ENCODE results near the gene IWS1.
"Not testable (repeated sequence)": the region's sequence is repeated elsewhere in the genome, so short reads cannot be mapped to it uniquely, and the experiment has no call there.

IWS1 gene

DNA sequence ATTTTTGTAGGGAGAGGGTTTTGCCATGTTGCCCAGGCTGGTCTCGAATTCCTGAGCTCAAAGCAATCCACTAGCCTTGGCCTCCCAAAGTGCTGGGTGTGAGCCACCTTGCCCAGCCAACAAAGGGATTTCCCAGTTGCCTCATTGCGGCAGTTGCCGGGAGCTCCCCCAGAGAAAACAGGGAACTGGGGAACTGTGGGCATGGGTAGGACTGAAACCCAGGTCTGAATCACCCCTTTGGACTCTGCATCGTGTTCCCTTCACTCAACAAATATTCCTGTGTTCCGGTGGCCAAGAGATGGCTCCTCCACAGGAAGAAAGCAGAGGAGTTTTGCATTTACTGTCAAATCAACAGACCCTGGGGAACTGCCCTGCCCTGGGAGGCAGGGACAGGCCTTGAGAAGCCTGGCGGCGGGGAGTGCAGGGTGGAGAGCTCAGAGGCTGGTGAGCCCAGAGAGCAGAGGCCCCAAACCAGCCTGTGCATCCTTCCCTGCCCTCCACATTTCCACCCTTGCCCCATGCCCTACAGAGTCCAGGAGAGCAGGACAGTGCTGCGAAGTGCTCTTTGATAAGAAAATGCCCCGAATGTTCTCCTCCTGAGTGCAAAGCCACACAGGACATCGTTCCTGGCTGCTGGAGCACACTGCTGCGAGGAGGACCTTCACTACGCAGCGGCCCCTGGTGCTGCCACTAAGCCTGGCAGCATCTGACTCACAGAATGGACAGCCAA lies 34.1 kb upstream of the IWS1 start:
- no peak for DNase-seq

DNA sequence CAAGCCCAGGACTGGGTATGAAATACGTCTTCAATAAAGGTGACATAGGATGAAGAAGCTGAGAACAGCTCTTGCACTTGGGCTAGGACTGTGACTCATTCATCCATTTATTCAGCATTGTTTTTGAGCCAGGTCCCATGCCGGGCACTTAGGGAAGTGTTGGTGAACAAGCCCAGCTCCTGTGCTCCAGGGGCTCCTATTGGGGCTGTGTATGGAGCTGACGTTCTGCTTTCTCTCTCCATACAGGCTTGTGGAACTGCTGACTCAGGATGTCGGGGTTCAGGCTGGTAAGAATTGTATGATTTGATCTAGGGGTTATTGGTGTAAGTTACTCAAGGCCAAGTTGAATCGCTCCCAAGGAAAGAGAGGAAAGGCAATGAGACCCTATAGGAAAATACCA lies 33.2 kb upstream of the IWS1 start:
- DNase-seq = no peak

DNA sequence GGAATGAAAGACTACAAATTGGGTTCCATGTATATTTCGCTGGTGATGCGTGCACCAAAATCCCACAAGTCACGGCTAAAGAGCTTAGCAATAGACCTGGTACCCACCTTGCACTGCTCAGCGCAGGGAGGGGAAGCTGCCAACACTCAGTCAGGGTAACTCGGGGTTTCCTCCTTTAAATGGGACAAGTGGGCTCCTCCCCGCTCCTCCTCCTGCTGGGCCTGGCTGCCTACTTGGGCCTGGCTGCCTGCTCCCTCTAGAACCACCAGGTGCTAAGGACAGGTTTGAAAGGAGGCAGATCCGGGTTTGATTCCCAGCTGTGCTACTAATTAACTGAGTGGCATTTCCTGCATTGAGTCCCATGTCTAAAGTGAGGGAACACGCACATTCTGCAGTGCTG lies 32.6 kb upstream of the IWS1 start:
- no peak for DNase-seq

DNA sequence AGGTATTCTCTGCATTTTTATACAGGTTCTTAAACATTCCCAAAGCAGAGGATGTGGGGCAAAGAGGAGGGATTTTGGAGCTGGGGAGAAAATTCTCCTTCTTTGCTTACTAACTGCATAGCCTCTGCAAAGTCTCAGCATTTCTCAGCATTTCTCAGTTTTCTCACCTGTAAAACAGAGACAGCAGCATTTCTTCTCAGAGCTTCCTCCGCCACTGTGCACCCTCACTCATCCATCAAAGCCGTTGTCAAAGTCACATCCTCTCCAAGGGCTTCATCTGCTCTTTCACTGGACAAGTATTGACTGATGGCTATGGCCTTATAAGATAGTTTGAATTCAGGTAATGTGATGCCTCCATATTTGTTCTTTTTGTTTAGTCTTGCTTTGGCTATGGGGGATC lies 26.6 kb upstream of the IWS1 start:
- DNase-seq = no peak

DNA sequence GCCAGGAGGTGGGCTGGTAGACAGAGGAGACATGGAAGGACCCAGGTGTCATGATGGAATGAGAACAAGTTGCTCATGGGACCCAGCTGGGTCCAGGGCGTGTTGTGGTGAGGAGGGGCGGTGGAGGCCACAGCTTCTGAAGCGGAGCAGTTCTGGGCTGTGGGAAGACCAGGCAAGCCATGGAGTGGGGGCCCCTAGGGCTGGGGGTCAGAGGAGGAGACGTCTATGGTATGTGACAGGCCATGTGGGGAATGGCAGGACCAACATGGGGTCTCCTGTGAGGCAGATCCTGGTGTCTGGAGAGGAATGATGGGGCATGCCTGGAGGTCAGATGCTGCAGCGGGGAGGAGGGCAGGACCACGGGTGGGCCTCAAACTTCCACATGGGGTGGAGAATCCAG lies 26.0 kb upstream of the IWS1 start:
- no peak for DNase-seq

DNA sequence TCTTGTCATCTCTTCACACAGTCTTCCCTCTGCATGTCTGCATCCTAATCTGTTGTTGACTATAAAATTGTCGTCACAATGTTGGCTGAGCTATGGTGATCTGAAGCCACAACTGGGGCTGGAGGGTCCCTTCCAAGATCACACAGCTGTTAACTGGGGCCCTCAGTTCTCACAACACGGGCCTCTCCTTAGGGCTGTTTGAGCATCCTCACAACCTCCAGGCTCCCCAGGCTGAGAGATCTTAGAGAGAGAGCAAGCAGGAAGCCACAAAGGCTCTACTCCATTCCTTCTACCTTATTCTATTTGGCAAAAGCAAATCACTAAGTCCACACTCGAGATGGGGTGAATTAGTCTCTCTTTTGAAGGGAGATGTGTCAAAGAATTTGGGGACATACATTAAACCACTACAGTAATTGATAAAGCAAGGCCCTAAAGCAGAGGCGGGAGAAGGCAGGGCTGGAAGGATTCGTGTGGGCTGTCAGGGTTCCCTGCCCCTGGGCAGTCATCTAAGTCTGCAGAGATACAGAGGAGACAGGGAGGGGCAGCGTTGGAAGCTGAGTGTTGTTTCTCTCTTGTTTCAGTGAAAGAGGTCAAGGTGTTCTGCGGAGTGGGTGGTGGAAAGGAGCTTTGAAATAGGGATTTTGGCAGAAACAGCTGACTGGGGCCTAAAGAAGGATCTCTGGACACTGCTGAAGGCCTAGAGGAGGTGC lies 25.1 kb upstream of the IWS1 start:
- DNase-seq = no peak

DNA sequence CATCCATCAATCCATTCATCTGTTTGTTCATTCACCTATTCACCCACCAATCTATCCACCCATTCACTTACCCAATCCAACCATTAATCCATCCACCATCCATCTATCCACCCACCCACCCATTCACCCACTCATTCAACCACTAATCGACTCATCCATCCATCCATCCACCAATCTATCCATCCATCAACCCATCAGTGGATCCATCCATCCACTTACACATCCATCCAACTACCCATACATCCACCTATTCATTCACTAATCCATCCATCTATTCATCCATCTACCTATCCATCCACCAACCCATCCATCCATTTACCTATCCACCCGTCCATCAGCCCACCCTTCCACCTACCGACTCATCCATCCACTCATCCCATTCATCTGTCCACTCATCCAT lies 20.5 kb upstream of the IWS1 start:
- no peak for DNase-seq

DNA sequence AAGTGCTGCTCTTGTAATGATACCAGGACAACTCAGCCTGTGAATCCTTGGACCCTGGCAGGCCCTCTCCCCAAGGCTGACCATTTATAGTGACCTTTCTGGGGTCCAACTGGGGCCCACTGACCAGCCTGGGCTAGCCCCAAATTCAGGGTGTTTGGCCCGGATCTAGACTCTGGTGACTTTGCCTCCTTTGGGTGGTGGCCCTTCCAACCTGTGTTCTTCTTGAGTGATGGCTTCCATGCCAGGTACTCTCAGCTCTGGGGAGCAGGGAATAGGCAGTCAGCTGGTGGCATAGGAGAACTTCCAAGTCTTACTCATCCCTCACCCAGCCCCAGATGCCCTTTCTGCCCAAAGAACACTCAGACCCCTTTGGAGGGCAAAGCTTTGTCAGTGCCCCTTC lies 19.5 kb upstream of the IWS1 start:
- no peak for DNase-seq

DNA sequence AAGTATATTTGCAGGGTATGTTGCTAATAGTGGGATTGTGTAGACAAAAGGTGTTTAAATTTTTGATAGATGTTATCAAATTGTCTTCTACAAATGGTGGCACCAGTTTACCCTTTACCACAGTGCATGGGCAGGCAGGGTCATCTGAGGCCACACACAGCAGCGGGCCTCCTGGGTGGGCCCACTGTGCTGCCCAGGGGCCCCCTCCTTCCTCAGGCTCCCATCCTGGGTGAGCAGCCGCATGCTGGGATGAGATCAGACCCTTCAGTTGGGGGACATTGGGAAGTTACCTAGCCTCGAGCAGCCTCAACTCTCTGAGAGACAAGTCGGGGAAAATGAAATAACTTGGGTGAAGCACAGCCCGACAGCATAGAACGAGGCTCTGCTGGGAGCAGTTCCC lies 18.9 kb upstream of the IWS1 start:
- no peak for DNase-seq

DNA sequence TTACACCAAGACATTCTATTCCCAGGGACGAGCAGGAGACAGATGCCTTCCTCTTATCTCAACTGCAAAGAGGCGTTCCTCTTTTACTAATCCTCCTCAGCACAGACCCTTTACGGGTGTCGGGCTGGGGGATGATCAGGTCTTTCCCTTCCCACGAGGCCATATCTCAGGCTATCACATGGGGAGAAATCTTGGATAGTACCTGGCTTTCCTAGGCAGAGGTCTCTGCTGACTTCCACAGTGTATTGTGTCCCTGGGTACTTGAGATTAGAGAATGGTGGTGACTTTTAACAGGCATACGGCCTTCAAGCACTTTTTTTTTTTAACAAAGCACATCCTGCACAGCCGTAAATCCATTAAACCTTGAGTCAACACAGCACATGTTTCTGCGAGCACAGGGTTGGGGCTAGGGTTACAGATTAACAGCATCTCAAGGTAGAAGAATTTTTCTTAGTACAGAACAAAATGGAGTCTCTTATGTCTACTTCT lies 16.8 kb upstream of the IWS1 start:
- DNase-seq = not testable (repeated sequence)

DNA sequence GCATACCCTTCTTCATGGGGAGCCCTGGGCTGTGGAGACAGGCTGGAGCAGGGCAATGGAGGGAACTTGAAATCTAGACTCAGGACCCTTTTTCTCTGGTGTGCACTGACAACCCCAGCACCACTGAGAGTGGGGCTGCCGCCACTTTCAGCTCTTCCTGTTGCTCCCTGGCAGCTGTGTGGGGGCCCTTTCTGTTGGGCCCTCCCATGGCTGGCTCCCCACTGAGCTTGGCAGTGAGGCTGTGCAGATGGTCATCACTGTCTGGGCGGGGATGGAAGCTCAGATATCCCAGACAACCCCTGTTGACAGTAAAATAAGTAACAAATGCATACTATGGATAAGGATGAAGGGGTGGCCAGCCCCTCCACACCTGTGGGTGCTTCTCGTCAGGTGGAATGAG lies 15.9 kb upstream of the IWS1 start:
- no peak for DNase-seq

DNA sequence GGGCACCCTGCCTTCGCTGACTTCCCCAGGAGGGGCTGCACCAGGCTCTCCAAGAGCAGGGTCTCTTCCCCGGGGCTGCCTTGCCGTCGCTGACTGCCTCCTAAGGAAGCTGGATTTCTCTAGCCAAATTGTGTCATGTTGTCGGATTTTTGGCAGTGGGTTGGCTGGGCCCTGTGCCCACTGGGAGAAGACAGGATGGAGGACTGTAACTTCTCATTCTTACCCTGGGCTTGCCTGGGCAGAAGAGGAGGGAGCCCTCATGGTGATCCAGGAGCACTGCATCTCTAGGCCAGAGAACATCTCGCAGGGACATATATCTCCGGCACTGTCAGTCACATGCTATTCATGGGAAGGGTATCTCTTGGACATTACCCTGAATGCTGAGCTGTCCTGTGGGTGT lies 15.5 kb upstream of the IWS1 start:
- no peak for DNase-seq

DNA sequence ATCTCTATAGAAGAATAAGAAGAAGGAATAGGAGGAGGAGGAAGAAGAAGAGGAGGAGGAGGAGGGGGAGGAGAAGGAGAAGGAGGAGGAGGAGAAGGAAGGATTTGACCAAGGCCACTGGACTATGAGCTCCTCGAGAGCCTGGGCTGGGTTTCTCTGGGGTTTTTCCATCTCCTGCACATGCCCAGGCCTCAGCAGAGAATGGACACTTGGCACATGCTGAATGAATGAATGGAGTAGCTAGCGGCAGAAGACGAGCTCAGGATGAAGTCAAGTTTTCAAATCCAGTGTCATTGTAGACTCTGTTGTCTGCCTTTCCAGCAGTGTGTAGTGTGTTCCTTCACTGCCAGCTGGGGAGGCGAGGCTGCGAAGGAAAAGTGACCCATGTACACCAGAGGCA lies 11.4 kb upstream of the IWS1 start:
- no peak for DNase-seq

DNA sequence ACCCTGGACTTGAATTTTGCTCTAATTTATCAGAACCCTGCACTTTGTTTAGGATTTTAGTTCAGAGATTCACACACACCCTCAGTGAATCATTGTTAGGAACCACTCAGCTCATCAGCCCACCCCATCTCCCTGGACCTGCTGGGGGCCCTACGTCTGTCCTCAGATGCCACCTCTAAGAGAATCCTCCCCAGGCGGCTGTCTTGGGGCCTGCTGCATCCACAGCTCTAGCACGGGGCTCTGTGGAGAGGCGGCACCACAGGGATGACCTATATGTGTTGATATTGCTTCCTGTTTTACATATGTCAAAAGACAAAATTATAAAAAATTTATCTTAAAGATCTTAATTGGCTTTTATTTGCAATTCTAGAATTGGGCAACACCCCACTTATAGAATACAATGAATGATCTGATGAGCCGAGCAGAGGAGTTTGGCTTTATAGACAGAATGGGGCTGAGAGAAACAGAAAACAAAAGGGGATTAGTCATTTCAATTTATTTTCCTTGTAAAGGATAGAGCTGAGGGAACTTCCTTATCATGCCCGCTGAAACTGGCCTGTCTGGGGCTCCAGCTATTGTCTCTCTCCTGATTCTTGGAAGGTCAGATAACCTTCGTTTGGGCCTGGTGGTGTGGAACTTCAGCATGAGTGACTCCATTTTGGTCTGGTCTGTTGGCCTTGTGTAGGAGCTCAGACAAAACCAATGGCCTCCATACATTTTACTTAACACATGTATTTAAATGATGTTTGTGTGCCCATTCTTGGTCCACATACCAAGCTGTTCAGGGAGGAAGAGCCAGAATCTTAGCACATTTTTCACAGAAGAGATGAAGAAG lies 10.6 kb upstream of the IWS1 start:
- no peak for DNase-seq

DNA sequence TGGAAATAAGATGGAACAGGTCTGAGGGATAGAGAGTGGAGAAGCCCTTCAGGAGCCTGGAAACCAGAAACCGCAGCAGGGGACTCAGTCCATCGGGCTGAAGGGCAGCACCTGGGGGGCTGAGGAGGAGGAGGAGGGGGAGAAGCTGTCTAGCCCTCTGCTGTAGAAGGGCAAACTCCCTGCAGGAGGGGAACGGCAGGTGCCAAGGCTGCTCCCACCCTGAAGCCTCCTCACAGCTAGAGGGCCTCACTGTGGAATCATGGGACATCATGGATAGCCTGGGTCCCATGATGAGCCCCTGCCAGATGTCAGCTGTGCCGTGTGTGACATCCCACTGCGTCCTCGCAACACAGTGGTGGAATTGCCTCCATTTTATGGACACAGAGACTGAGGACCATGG lies 9.6 kb upstream of the IWS1 start:
- no peak for DNase-seq

DNA sequence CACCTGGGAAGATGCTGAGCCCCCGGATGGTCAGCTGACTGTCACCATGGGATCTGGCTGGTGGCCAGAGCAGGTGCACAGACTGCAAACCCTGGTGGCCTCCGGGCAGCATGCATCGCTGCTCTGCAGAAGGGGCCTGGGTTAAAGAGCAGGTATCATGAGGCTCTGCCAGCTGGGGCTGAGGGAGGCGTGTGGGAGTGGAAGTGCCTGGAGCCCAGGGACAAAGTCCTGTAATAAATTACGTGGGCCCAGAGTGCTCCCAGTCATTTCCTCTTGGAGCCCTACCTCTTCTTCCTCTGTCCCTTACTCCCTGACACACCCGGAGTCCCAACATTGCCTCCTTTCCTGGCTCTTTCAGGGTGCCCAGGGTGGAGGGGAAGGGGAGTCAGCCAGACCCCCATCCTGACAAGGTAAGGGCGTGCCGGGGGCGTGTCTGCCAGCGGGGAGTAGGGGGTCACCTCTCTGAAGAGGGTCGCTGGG lies 9.2 kb upstream of the IWS1 start, which contains the start of gene MYO7B:
TSS of gene MYO7B (plus strand) at position 262 of the 480 bp plus-strand sequence. CDS start 24,040 bp downstream, outside the sequence.
- no peak for DNase-seq

DNA sequence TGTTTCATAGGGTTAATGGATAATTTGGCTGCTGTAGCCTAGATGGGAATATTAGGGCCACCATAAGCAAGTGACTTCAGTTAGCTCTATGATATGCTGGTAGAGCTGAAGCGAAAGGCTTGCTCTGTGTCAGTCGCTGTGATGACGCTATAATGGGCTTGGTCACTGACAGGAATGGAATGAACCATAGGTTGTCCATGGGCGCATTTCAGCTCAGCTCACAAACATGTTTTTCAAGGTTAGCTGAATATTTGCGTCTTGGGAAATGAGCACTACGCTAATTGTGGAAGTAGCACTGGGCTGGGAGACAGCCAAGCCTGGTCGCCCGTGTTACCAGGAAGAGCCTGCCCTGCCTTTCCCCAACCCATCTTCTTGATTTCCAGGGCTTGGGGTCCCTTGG lies 6.0 kb upstream of the IWS1 start:
- DNase-seq = no peak

DNA sequence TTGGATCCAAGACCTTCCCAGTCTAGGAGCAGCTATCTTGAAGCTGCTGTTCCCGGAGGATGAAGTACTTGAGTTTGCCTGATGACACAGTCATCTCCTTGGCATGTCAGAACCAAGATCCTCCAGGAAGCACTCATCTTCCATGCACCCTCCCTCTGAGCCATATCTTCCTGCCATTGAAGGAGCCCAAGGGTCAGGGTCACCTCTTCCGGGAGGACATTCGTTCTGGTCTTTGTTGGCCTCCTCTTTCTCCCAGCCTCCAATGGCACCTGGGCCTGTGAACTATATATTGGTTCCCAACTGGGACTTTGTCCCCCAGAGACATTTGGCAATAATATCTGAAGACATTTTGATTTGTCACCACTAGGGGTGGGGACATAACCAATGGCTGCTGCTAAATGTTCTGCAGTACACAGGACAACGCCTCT lies 4.9 kb upstream of the IWS1 start:
- no peak for DNase-seq

DNA sequence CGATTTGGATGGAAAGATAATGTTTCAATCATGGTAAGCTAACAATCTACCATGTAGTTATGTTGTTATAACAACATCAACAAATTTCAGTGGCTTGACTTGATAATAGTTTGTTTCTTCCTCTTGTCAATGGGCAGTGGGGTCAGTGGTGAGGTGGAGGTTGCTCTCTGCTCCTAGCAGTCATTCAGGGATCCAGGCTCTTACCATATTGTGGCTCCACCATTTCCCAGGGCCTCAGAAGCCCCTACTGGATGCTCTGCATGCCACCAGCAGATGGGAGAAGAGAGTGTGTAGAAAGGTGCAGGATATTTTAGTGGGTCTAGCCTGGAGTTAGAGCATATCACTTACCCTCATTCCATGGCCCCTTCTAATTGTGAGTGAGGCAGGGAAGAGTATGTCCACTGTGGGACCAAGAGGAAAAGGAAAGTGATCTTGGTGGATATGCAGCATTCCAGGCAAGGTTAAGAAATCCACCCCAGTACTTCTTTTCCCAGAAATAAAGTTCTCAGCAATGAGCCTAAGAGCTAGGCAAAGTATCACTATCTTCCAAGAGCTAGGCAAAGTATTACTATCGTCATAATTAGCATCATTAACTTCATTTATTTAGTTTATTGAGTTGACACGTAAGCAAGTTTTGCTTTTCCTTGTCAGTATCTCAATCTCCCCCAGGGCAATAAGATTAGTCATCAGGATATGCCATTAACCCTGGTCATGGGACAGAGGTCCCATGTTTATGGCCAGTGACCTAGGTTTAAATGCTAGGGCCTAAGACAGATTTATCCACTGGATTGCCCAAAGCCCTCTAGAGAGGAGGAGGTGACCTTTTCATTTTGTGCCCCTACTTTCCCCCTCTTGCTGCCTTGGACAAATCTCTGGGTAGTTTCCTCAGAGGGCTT lies 4.2 kb upstream of the IWS1 start:
- DNase-seq = no peak

DNA sequence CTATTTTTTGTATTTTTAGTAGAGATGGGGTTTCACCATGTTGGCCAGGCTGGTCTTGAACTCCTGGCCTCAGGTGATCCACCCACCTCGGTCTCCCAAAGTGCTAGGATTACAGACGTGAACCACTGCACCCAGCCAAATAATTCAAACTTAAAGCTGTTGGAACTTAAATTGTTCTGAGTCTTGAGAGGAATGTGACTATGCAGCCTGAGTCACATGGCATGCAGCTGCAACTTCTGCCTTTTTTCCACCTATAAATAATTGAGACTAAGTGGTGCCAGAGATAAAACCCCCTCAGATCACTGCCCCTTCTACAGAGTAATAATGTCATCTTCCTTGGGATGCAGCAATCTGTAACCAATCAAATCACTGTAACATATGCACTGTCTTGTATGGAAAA lies 3.1 kb upstream of the IWS1 start:
- not testable (repeated sequence) for DNase-seq

DNA sequence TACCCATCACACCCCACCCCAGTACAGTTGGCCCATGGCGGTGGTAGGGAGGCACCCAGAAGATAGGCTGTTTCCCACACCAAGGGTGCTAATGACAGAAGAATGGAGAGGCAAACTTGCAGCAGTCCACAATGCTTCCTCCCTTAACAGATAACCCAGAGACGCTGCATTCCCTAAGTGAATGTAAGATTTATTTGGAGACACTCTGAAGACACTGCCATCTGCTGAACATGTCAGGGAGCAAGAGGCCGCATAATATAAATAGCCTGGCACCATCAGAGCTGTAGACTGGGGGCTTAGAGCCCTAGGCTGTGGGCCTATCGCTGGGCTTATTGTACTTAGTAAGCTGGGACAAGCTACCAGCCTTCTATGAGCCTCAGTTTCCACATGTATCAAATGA lies 2.2 kb upstream of the IWS1 start:
- no peak for DNase-seq
